ENCODE results near the gene DDX41.
A peak's percentile ranks its signal among the peaks of the same experiment; 100 is the strongest.
"Not testable (repeated sequence)": the region's sequence is repeated elsewhere in the genome, so short reads cannot be mapped to it uniquely, and the experiment has no call there.

The DDX41 gene

DNA sequence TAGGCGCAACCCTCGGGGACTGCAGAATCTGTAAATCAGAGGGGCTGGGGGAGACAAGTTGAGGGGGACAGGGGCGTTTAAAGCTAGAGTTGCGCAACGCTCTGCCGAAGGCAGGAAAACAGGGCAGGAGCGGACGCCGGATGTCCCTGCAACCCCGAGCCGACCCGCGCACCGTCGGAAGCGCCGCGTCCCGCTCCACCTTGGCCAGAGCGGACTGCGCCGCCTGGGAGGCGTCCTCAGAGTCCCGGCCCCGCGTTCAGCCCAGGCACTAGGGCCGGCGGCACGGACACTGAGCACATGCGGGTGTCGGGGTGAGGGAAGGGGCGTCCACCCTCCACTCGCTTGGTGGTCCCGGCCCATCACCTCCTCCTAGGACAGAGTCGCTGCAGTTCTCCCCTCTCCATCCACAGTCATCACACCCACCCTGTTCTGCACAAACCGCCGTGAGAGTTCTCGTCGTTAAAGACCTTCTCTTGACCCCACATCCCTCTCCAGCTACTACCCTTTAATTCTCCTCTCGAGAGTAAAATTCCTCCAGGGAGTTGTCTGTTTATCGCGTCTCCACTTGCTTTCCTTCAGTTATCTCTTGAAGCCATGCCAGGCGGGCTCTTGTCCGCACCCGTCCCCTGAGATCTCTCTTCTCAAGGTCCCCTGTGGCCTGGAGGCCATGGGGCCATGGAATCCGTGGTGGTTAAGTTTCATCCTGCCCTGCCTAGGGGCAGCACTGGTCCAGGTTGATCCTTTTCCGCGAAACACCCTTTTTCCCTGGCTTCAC is 18.6 kb downstream of the DDX41 start:
- DNase-seq (ENCODE audit: low read depth in 2 of 3, low spot score in 1 of 3) = no peak

DNA sequence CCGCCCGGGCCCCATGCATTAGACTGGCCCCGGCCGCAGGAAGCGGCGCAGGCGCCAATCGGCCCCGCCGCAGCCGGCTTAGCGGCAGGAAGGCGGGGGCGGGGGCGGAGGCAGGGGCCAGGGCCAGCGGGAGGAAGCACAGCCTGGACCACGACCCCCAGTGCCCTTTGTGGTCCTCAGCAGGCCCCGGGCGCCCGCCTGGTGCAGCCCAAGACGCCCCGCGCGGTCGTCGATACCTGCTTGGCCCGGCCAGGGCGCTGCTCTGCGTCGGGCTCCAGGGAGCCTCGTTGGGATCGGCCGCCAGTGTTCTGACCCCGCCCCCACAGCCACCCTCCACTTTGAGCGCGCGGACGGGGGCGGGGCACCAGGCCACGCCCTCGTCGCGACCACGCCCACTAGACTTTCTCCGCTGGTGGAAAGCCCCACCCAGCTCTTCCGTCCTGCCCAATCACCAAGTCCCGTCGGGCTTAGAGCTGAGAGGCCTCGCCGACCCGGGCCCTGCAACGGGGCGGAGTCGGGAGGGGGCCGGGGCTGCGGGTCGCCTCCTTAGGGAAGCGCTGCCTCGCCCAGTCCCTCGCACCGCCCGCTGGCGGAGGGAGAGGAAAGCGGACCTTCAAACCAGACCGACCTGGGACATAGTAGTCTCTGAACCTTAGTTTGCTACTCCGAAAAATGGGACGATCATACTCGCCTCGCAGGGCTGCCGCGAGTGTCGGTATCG is 19.3 kb downstream of the DDX41 start, which contains the start of gene PDLIM7:
Gene PDLIM7 (minus strand): TSS at position 313 of the 721 bp plus-strand sequence. CDS start 1,092 bp downstream, outside the sequence.
- DNase-seq (ENCODE audit: low read depth in 2 of 3, low spot score in 1 of 3) = peak; percentile 88 to 97 (median 94)

DNA sequence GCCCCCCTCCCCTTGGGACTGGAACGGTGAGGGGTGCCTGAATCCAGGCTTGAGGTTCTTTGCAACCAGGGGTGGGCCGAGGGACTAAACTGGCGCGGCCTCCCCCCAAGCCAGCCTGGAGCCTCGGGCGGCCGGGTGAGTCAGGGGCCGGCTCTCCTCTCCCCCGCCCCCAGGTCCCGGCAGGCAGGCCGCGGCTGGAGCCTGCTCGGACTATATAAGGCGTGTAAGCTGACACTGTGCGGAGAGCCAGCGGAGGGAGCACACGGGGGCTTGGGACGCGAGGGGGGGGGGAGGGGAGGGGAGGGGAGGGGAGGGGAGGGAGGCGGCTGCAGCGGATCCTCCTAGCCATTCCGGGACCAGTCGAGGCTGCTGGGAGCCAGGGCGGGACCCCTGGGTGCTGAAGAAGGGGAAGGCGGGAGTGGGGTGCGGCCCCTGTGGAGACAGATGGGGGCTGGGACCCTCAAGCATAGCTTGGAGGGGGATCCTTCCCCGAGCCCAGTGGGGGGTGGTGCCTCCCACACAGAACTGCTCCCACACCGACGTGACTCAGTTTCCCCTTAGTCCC is 20.0 kb downstream of the DDX41 start:
- DNase-seq (ENCODE audit: low read depth in 2 of 3, low spot score in 1 of 3) = no peak

DNA sequence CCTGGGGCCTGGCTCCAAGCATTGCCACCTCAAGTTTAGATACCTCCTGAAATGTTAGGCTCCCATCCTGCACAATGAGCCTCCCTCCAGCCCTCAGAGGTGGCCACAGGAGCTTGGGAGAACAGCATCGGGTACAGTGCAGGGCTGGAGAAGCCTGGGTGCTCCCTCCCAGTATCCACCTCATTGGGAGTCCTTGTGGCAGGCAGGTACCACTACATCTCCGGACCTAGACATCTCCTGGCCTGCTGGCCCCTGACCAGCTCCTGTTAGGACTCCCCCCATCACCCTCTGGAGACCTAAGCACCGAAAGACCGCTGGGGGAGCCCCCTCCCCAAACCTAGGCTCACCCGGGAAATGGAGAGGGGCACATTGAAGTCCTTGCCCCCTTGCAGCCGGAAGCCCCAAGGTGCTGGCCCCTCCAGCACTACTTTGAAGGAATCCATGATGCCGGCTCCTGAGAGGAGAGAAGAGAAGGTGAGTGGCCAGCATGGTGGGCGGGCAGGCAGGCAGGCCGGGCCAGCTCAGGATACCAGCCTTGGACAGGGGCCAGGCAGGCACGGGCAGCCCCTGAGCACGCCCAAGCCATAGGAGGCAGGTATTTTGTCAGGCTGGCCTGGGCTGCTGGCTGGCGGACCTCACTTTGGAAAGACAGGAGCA is 20.6 kb downstream of the DDX41 start:
- no peak for DNase-seq (ENCODE audit: low read depth in 2 of 3, low spot score in 1 of 3)

DNA sequence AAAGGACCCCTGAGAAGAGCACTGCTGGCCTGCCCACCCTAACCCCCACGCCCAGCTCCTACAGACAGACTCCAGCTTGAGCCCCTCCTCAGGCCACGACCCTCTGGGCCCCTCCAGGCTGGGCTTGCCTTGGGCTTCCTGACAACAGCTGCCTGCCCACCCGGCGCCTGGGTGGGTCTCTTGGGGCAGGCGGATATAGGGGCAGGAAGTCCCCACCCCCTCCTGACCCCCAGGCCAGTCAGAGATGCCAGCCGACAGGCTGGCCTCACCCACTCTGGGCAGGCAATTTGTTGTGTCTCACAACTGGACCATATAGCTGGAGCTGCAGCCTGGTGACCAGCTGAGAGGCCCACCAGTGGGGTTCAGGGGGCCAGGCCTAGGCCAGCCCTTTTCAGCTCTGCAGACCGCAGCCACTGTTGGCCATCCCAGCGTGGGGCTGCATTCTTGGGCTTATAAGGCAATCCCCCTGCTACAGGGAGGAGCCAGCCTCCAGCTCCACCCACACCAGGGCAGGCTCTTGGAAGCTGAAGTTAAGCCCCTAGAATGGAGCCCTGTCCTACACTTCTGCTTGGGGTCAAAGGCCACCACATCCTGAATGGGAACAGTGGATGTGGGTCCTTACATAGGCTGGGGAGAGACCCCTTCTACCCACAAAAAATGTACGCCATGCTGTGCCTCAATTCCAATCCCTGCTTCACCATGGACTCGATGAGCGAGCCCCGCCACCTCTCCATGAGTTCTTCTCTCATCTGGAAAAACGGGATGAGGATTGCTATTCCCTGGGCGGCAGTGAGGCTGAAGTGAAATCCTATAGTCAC is 21.3 kb downstream of the DDX41 start:
- no peak for DNase-seq (ENCODE audit: low read depth in 2 of 3, low spot score in 1 of 3)

DNA sequence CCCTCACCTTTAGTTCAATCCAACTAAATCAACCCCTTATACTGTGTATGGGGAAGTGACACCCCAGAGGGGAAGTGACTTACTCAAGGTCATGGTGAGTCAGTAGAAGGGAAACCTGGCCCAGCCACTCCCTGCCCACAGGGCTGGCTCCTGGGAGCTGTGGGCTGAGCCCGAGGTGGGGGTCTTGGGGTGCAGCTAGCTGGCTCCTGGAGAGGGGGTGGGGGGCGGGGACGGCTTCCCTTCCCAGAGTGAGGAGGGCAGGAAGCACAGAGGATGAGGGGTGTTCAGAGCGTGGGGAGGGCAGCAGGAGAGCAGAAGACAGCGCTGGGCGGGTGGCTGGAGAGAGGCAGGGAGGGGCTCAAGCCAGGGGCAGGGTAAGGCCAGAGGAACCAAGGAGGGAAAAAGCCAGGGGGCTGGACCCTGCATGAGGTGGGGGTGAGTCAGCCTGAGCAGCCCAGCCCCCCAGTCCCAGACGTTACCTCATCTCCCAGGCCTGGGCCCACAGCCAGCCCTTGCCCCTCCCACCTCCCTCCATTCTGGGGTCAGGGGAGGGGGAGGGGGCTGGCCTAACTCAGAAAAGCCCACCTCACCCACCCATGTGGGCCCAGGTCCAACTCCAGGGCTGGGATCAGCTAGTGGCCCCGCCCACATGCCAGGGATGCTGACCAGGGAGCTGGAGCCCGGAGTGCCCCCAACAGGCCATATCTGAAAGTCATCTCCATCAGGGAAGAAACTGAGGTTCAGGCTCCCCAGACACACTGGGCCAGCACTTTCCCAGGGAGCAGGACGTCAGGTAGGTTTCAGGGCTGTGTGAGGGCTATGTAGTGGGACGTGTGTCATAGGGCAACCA is 22.2 kb downstream of the DDX41 start:
- no peak for DNase-seq (ENCODE audit: low read depth in 2 of 3, low spot score in 1 of 3)

DNA sequence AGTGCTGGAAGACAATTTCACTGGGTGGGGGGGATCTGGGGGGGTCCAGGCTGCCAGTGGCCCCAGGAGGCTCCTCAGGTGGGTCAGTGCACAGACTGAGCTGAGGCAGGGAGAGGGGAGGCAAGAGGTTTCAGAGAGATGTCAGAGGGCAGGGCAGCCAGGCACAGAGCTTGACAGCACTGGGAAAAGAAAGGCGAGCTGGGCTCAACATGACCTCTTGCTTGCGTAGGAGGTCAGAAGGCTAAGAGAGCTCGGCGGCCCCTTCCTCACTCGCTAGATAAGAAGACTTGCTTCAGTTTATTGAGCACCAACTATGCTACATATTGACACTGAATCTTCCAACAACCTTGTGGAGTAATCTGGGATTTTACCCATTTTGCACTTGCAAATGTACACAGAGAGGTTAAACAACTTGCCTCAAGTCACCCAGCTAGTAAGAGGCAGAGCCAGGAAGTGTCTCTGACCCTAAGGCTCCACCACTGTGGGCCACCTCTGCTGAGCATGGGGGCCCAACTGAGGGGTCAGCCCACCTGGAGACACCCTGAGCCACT is 22.9 kb downstream of the DDX41 start:
- DNase-seq (ENCODE audit: low read depth in 2 of 3, low spot score in 1 of 3) = no peak

DNA sequence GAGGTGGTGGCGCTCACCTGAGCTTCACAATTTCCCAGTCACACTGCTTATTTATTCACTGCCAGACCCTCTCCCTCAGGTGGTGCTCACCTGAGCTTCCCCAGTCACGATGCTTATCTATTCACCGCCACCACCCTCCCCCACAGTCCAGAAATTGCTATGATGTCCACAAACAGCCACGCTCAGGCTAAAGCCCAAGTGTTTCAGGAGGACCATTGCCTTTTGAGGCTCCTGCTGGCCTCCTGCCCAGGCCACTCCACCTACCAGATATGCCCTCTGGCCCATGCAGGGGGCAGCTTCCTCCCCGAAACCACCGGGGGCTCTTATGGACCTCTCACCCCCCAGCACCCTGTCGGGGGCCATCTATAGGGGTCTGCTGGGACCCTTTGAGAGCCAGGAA is 23.9 kb downstream of the DDX41 start:
- no peak for DNase-seq (ENCODE audit: low read depth in 2 of 3, low spot score in 1 of 3)

DNA sequence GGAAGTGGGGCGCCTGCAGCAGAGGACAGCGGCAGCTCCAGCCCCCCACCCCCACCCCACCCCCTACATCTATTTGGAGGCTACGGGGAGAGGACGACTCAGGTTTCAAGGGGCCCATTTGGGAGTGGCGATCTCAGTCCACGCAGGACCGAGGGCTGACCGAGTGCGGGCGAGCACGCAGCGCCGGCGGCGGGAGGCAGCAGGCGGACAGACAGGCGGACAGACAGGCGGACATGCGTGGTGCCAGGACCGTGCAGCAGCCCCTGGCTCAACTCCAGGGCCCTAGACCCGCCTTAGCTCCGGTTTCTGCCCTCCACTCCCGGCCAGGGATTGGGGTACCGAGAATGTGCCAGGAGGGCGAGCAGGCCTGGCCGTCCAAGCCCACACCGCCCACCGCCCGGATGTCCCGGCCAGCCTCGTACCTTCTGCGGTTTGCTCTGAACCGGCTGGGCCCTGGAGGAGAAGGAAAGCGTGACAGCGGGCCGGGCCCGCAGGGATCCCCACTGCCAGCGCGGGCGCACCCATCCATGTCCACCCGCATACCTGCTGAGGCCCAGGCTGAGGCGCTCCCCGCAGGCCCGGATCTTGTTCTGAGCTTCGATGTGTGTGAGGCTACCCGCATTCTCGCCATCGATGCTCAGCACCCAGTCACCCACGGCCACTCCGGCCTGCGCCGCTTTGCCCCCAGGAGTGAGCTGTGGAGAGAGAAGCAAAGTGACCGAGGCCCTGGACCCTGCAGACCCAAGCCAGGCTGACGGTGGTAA is 24.6 kb downstream of the DDX41 start:
- no peak for DNase-seq (ENCODE audit: low read depth in 2 of 3, low spot score in 1 of 3)

DNA sequence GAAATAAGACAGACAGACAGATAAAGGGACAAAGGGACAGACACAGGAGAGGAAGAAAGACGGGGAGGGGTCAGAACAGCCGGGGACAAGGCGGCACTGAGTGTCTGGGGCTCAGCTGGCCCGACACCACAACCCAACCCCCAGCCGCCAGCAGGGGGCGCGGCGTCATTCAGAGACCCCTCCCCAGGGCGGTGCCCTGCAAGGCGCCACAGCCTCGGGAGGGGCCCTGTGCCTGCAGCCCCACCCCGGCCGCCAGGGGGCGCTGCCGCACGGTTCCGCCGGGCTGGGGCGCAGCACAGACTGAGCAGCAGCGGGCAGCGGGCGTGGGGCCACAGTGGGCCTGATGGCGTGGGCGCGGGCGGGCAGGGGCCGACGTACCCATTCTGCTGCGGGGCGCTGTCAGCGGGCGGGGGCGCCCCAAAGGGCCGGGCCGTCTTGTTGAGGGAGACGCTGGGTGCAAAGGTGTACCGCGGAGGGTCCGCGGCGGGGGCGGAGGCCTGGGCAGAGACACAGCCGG is 25.3 kb downstream of the DDX41 start:
- peak in 2 of 3 donors; percentile 22 to 39 for DNase-seq (ENCODE audit: low read depth in 2 of 3, low spot score in 1 of 3)

DNA sequence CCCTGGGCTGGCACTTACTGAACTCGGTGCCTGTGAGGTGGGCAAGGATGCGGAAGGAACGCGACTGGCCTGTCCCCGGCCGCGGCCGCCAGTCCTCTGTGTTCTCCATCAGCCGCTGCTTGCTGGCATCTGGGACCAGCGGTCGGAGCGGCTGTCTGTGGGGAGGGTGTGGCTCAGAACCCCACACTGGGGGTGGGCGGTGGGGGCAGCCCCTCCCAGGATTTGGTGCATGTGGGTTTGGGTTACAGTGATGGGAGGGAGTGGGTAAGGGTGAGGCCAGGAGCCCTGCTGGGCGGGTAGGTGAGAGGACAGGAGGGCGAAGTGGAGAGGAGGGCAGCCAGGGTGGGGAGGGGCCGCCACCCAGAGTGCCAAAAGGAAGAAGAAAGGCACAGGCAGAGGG is 25.8 kb downstream of the DDX41 start:
- DNase-seq (ENCODE audit: low read depth in 2 of 3, low spot score in 1 of 3) = no peak

DNA sequence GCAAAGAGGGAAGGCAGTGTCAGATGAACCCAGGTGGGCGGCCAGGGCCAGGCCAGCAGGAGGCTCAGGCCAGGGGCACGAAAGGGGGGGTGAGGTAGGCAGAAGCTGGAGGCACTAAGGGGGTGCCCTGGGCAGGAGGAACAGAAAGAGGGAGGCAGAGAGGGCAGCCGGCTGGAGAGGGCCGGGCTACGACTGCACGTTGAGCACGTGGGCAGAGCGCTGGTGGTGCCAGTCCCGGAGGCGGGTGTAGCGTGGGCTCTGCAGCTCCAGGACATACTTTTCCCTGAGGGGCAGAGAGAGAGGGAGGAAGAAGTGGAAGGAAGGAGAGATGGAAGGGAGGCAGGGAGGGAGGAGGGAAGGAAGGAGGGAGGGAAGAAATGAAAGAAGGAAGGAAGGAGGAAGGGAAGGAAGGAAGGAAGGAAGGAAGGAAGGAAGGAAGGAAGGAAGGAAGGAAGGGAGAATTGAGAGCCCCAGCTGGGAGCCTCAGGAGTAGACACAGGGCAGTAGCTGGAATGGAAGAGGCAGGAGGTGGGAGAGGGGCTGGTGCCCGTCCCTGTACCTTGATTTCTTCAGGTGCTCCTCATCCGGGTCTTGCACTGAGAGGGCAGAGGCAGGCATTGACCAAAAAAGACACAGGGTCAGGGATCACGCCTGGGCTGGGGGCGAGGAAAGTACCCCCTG is 26.3 kb downstream of the DDX41 start:
- DNase-seq (ENCODE audit: low read depth in 2 of 3, low spot score in 1 of 3) = no peak

DNA sequence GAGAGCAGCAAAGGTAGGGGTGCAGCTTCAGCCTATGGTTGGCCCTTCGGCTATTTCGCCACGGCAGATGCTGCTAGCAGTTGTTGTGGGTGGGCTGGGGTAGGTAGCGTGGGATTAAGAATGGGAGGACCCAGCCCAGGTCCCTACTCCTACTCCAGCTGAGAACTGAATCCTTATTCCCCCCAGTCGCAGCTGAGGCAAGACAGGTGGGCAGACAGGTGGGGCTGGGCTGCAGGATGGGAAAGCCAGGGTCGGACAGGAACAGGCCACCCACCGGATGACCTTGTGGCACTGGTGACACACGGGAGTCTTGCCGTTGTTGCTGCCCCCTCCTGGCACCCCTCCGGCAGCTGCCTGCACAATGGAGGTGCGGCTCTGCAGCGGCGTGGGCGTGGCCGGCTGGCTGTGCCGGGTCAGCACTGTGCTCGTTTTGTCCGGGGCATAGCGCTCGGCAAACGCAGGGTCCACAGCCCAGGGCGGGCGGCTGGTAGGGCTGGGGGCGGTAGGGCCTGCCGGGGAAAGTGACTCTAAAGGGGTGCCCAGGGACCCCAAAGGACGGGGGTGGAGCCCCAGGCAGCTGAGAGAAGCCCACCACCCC is 27.5 kb downstream of the DDX41 start:
- DNase-seq (ENCODE audit: low read depth in 2 of 3, low spot score in 1 of 3) = no peak

DNA sequence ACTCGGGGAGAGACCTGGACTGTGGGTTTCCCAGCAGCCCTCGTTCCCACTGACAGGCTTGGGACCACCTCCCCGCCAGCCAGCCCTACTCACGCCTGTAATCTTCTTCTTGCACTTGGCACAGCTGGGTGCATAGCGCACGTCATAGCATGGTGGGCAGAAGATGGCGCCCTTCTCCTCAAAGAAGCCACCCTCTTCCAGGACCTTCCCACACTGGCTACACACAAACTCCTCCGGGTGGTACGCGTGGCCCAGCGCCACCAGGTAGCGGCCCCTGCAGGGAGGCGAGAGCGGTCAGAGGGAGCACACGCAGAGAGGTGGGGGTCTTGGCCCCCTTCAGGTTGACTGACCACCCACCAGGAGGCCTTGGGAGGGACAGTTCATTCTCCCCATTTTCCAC is 28.8 kb downstream of the DDX41 start:
- DNase-seq (ENCODE audit: low read depth in 2 of 3, low spot score in 1 of 3) = no peak

DNA sequence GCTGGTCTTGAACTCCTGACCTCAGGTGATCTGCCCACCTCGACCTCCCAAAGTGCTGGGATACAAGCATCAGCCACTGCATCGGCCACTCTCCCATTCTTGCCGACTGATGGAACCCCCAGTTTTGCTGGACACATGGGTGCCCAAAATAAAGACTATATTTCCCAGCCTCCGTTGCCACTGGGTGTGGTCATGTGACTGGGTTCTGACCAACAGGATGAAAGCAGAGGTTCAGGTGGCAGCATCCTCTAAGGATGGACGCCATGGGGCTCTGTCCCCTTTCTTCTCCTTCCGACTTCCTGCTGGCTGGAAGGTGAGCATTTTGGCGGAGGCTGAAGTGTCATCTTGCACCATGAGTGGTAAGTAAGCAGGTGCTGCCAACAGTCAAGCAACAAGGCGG is 29.6 kb downstream of the DDX41 start:
- DNase-seq (ENCODE audit: low read depth in 2 of 3, low spot score in 1 of 3) = no peak

DNA sequence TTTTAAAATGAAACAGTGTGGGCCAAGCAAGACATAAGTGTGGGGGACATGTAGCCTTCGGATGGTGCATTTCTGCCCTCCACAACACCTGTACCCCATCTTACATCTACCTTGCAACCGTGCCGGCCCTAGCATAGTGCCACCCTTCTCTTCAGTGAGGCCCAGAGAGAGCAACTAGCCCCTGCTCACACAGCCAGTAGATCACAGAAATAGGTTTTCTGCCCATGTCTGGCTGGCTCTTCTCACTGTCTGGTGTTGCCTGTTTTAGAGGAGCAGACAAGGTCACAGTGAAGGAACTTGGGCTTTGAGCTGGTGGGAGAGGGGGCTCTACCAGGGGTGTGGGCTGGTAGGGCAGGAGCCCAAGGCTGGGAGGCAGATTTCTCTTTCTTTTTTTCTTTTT is 30.5 kb downstream of the DDX41 start:
- no peak for DNase-seq (ENCODE audit: low read depth in 2 of 3, low spot score in 1 of 3)

DNA sequence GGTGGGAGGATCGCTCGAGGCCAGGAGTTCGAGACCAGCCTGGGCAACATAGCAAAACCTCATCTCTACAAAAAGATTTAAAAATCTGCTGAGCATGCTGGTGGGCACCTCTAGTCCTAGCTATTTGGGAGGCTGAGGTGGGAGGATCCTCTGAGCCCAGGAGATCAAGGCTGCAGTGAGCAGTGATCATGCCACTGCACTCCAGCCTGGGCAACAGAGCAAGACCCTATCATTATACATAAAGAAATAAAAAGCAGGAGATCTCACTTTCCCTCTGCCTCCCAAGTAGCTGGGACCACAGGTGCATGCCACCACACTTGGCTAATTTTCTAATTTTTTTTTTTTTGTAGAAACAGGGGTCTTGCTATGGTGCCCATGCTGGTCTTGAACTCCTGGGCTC is 31.0 kb downstream of the DDX41 start:
- not testable (repeated sequence) for DNase-seq (ENCODE audit: low read depth in 2 of 3, low spot score in 1 of 3)

Data from stimulated activated CD4-positive, alpha-beta T cell treated with anti-CD3 and anti-CD28 coated beads, Interleukin-12 subunit alpha, Interleukin-12 subunit beta, amount 100 ng/mL, for 48 hours (primary cell).